ENCODE data around the gene HLA-B. TPM values are rescaled to one million over a fixed set of nuclear protein-coding genes. Genes with fewer than 3 reads are reported as not detected.
"Not testable (repeated sequence)": the region's sequence is repeated elsewhere in the genome, so short reads cannot be mapped to it uniquely, and the experiment has no call there.

The HLA-B gene
- total and polyA plus RNA-seq, 7 experiments from 2014 or later: 5,136 to 7,459 (median 5,516) TPM

- peaks cover 4 to 9% (median 5%) of the 10 kb centered on the region in 5 donors for H3K36me3 Mint-ChIP-seq
- peaks cover 0 to 4% (median 0%) of the 10 kb centered on the region in 5 donors for H3K27me3 Mint-ChIP-seq
- peaks cover 2 to 11% of the 10 kb centered on the region in 2 donors for H3K4me1 ChIP-seq (ENCODE audit: control insufficient read depth in 2 of 2, insufficient read depth in 2 of 2, low read length in 2 of 2)
- H3K4me1 Mint-ChIP-seq: peaks cover 21 to 45% (median 41%) of the 10 kb centered on the region in 7 donors
- ChIA-PET CTCF (interaction anchor here (0.8 to 2.3 kb wide), 4 partner anchors 43 to 342 kb away, joined by 3 to 31 read pairs (median 7); no protein-coding TSS in a partner anchor), POLR2A (interaction anchor here (0.6 kb wide), 1 partner anchor 150 kb away, joined by 3 read pairs; the partner anchor contains the start of gene NFKBIL1)
- H3K36me3 ChIP-seq (ENCODE audit: control insufficient read depth in 2 of 3, insufficient read depth in 3 of 3, low read length in 3 of 3): peaks cover 0 to 20% (median 0%) of the 10 kb centered on the region in 3 experiments
- H3K4me3 ChIP-seq (ENCODE audit: low read length): no peak overlapping the region
- no peak overlapping the region for H3K27ac ChIP-seq (ENCODE audit: low read depth, low read length)
- no peaks in the 10 kb centered on the region for H3K27me3 ChIP-seq (ENCODE audit: control insufficient read depth in 2 of 2, insufficient read depth in 2 of 2, low read length in 2 of 2)
- H3K9me3 Mint-ChIP-seq: peaks cover 0 to 1% (median 0%) of the 10 kb centered on the region in 11 donors
- H3K4me3 Mint-ChIP-seq: peak overlapping the region in 9 of 10 donors; percentile 32 to 86 (median 61)
- peak overlapping the region in 6 of 9 donors; percentile 19 to 74 (median 42) for H3K27ac Mint-ChIP-seq
- no peaks in the 10 kb centered on the region for H3K9me3 ChIP-seq (ENCODE audit: control insufficient read depth in 2 of 3, low read length in 3 of 3)
- peak; percentile 70 to 90 (median 84) for DNase-seq
- peak; percentile 87 for ATAC-seq
- intact Hi-C loops (cut with micrococcal nuclease): loop anchor here (1.0 to 2.0 kb wide), 2 partner anchors 45 to 202 kb away; no protein-coding TSS in a partner anchor
Measured at GRCh38 chr6:31396422-31397152, 39.6 kb upstream of the HLA-B start.

DNA sequence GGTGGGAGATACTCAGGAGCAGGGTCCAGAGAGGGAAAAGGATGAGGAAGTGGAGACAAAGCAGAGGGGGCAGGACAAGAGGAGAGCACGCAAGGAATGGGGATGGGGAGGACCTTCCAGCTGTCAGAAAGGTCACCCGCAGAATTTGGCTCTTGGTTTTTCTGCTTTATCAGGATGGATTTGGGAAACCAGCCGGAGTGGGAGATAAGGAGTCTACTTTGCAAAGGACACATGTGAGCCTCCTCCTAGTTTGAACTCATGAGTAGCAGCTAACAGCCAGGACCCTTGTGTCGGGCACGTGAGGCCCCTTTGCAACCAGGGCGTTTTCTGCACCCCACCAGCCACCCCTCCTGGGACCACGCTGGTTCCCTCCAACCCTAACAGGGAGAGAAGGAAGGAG lies 38.9 kb upstream of the HLA-B start:
- H3K27me3 ChIP-seq (ENCODE audit: control insufficient read depth in 2 of 2, insufficient read depth in 2 of 2, low read length in 2 of 2): no peaks in the 10 kb centered on the region
- no peak overlapping the region for H3K27ac Mint-ChIP-seq
- H3K4me3 ChIP-seq (ENCODE audit: low read length): no peak overlapping the region
- H3K9me3 Mint-ChIP-seq: peaks cover 0 to 1% (median 0%) of the 10 kb centered on the region in 11 donors
- ATAC-seq: no peak
- H3K27ac ChIP-seq (ENCODE audit: low read depth, low read length): no peak overlapping the region
- H3K9me3 ChIP-seq (ENCODE audit: control insufficient read depth in 2 of 3, low read length in 3 of 3): no peaks in the 10 kb centered on the region
- H3K36me3 ChIP-seq (ENCODE audit: control insufficient read depth in 2 of 3, insufficient read depth in 3 of 3, low read length in 3 of 3): peaks cover 0 to 20% (median 0%) of the 10 kb centered on the region in 3 experiments
- H3K27me3 Mint-ChIP-seq: peaks cover 0 to 4% (median 0%) of the 10 kb centered on the region in 5 donors
- intact Hi-C loops (cut with micrococcal nuclease): loop anchor here in 1 of 2 donors (2.0 kb wide), 1 partner anchor 203 kb away; no protein-coding TSS in a partner anchor
- H3K4me1 ChIP-seq (ENCODE audit: control insufficient read depth in 2 of 2, insufficient read depth in 2 of 2, low read length in 2 of 2): peaks cover 0 to 8% of the 10 kb centered on the region in 2 donors
- CTCF ChIA-PET: no interaction called here
- POLR2A ChIA-PET: no interaction called here
- no peak overlapping the region for H3K4me3 Mint-ChIP-seq
- H3K36me3 Mint-ChIP-seq: peaks cover 4 to 9% (median 5%) of the 10 kb centered on the region in 5 donors
- no peak for DNase-seq
- peaks cover 13 to 37% (median 33%) of the 10 kb centered on the region in 7 donors for H3K4me1 Mint-ChIP-seq

- H3K4me3 Mint-ChIP-seq: no peak overlapping the region
- H3K27ac Mint-ChIP-seq: no peak overlapping the region
- H3K9me3 Mint-ChIP-seq: no peaks in the 10 kb centered on the region
- H3K9me3 ChIP-seq (ENCODE audit: control insufficient read depth in 2 of 3, low read length in 3 of 3): no peaks in the 10 kb centered on the region
- ATAC-seq: no peak
- peaks cover 9 to 31% (median 27%) of the 10 kb centered on the region in 7 donors for H3K4me1 Mint-ChIP-seq
- H3K27me3 Mint-ChIP-seq: peaks cover 0 to 4% (median 0%) of the 10 kb centered on the region in 5 donors
- no peak for DNase-seq
- peaks cover 4 to 6% (median 5%) of the 10 kb centered on the region in 5 donors for H3K36me3 Mint-ChIP-seq
- intact Hi-C loops (cut with micrococcal nuclease): no loop called here
- POLR2A ChIA-PET: interaction anchor here (1.1 kb wide), 1 partner anchor 76 kb away, joined by 4 read pairs; no protein-coding TSS in a partner anchor
- CTCF ChIA-PET: interaction anchor here (0.7 to 3.3 kb wide), 2 partner anchors 18 to 48 kb away, joined by 4 to 18 read pairs; no protein-coding TSS in a partner anchor
- no peak overlapping the region for H3K27ac ChIP-seq (ENCODE audit: low read depth, low read length)
- no peaks in the 10 kb centered on the region for H3K27me3 ChIP-seq (ENCODE audit: control insufficient read depth in 2 of 2, insufficient read depth in 2 of 2, low read length in 2 of 2)
- H3K36me3 ChIP-seq (ENCODE audit: control insufficient read depth in 2 of 3, insufficient read depth in 3 of 3, low read length in 3 of 3): peaks cover 0 to 12% (median 0%) of the 10 kb centered on the region in 3 experiments
- H3K4me3 ChIP-seq (ENCODE audit: low read length): no peak overlapping the region
- peaks cover 0 to 8% of the 10 kb centered on the region in 2 donors for H3K4me1 ChIP-seq (ENCODE audit: control insufficient read depth in 2 of 2, insufficient read depth in 2 of 2, low read length in 2 of 2)
Measured at GRCh38 chr6:31394381-31394780, 37.4 kb upstream of the HLA-B start.

DNA sequence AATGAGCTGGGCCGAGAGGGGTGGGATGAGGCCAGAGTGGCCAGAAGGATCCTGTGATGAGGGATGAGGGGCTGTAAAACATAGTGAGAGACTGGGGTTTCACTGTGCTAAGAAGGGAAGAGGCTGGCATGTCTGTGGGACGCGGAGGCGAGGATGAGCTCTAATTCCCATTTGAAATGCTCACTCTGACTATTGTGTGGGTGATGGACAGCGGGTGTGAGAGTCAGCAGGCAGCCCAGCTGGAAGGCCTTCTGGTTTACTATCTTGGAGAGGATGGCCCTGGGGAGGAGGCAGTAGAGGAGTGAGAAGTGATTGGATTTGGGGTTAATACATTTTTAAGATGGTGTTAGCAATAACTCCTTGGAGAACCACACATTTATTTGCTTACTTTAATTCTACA lies 37.0 kb upstream of the HLA-B start:
- no peak for ATAC-seq
- no peak overlapping the region for H3K4me3 Mint-ChIP-seq
- H3K27me3 ChIP-seq (ENCODE audit: control insufficient read depth in 2 of 2, insufficient read depth in 2 of 2, low read length in 2 of 2): no peaks in the 10 kb centered on the region
- no peaks in the 10 kb centered on the region for H3K9me3 ChIP-seq (ENCODE audit: control insufficient read depth in 2 of 3, low read length in 3 of 3)
- H3K36me3 ChIP-seq (ENCODE audit: control insufficient read depth in 2 of 3, insufficient read depth in 3 of 3, low read length in 3 of 3): peaks cover 0 to 12% (median 0%) of the 10 kb centered on the region in 3 experiments
- peaks cover 0 to 8% of the 10 kb centered on the region in 2 donors for H3K4me1 ChIP-seq (ENCODE audit: control insufficient read depth in 2 of 2, insufficient read depth in 2 of 2, low read length in 2 of 2)
- H3K36me3 Mint-ChIP-seq: peaks cover 4 to 6% (median 5%) of the 10 kb centered on the region in 5 donors
- no peak overlapping the region for H3K4me3 ChIP-seq (ENCODE audit: low read length)
- peaks cover 0 to 4% (median 0%) of the 10 kb centered on the region in 5 donors for H3K27me3 Mint-ChIP-seq
- H3K4me1 Mint-ChIP-seq: peaks cover 8 to 27% (median 23%) of the 10 kb centered on the region in 7 donors
- ChIA-PET CTCF (interaction anchor here (0.7 to 3.3 kb wide), 2 partner anchors 18 to 48 kb away, joined by 4 to 18 read pairs; no protein-coding TSS in a partner anchor), POLR2A (interaction anchor here (1.1 kb wide), 1 partner anchor 77 kb away, joined by 4 read pairs; no protein-coding TSS in a partner anchor)
- intact Hi-C loops (cut with micrococcal nuclease): no loop called here
- H3K27ac Mint-ChIP-seq: peak overlapping the region in 1 of 9 donors; percentile 12
- no peaks in the 10 kb centered on the region for H3K9me3 Mint-ChIP-seq
- no peak overlapping the region for H3K27ac ChIP-seq (ENCODE audit: low read depth, low read length)
- DNase-seq: no peak

- H3K4me3 ChIP-seq (ENCODE audit: low read length); CTCF ChIA-PET; H3K27ac ChIP-seq (ENCODE audit: low read depth, low read length); H3K27me3 ChIP-seq (ENCODE audit: control insufficient read depth in 2 of 2, insufficient read depth in 2 of 2, low read length in 2 of 2); H3K4me1 ChIP-seq (ENCODE audit: control insufficient read depth in 2 of 2, insufficient read depth in 2 of 2, low read length in 2 of 2); intact Hi-C loops (cut with micrococcal nuclease); H3K27ac Mint-ChIP-seq; ATAC-seq; H3K4me3 Mint-ChIP-seq; H3K4me1 Mint-ChIP-seq; H3K9me3 Mint-ChIP-seq; H3K9me3 ChIP-seq (ENCODE audit: control insufficient read depth in 2 of 3, low read length in 3 of 3); POLR2A ChIA-PET; DNase-seq: not testable (repeated sequence)
- Mint-ChIP-seq H3K27me3 (peaks cover 0 to 13% (median 0%) of the 10 kb centered on the region in 5 donors), H3K36me3 (peaks cover 4 to 10% (median 5%) of the 10 kb centered on the region in 5 donors)
- peaks cover 0 to 12% (median 0%) of the 10 kb centered on the region in 3 experiments for H3K36me3 ChIP-seq (ENCODE audit: control insufficient read depth in 2 of 3, insufficient read depth in 3 of 3, low read length in 3 of 3)
Measured at GRCh38 chr6:31389802-31390132, 32.8 kb upstream of the HLA-B start.

- H3K36me3 ChIP-seq (ENCODE audit: control insufficient read depth in 2 of 3, insufficient read depth in 3 of 3, low read length in 3 of 3); H3K4me3 Mint-ChIP-seq; DNase-seq; H3K4me1 ChIP-seq (ENCODE audit: control insufficient read depth in 2 of 2, insufficient read depth in 2 of 2, low read length in 2 of 2); H3K4me1 Mint-ChIP-seq; H3K9me3 ChIP-seq (ENCODE audit: control insufficient read depth in 2 of 3, low read length in 3 of 3); H3K27me3 ChIP-seq (ENCODE audit: control insufficient read depth in 2 of 2, insufficient read depth in 2 of 2, low read length in 2 of 2); POLR2A ChIA-PET; H3K9me3 Mint-ChIP-seq; H3K27ac ChIP-seq (ENCODE audit: low read depth, low read length); H3K4me3 ChIP-seq (ENCODE audit: low read length); H3K27ac Mint-ChIP-seq; intact Hi-C loops (cut with micrococcal nuclease): not testable (repeated sequence)
- Mint-ChIP-seq H3K36me3 (peaks cover 4 to 10% (median 5%) of the 10 kb centered on the region in 5 donors), H3K27me3 (peaks cover 0 to 16% (median 0%) of the 10 kb centered on the region in 5 donors)
- CTCF ChIA-PET: interaction anchor here (1.2 kb wide), 1 partner anchor 263 kb away, joined by 3 read pairs; no protein-coding TSS in a partner anchor
- ATAC-seq: peak; percentile 31
Measured at GRCh38 chr6:31388916-31389801, 32.2 kb upstream of the HLA-B start.
